H1 (cell line): ENCODE measurements around the gene CCDC127. TPM values are rescaled to one million over a fixed set of nuclear protein-coding genes. Genes with fewer than 3 reads are reported as not detected.

Source experiments
- CTCF ChIA-PET: fragments of 300-600 bp; sonication (Branson Sonifier 250); formaldehyde crosslinking; loops from one replicate; lab custom pipeline; 2021; ENCODE audit not compliant: partially characterized antibody; lab: Charles Lee
- POLR2A ChIA-PET: fragments of 300-600 bp; sonication (Branson Sonifier 250); formaldehyde crosslinking; loops from one replicate; lab custom pipeline; 2021; ENCODE audit warnings: inconsistent platforms; ENCODE audit not compliant: partially characterized antibody; lab: Charles Lee
- DNase-seq, 2 experiments: peaks; one replicate each; pipeline versions ENCODE4 v3.0.0 to v3.0.0-alpha.2; 2010 to 2022; ENCODE audit warnings: low spot score in 2 of 2, low read depth in 1 of 2, mixed read lengths in 1 of 2
- FAIRE-seq: peaks from 2 replicates; lab custom pipeline; 2011; peaks lifted over from hg19 to GRCh38; lab: Jason Lieb, UNC
- H2AFZ ChIP-seq: 2 replicates; pipeline ENCODE4 v1.8.1; 2012; ENCODE audit warnings: low read length, inconsistent platforms
- H2AK5ac ChIP-seq: 2 replicates; pipeline ENCODE4 v1.6.1; 2013; ENCODE audit warnings: low read depth, low read length
- H2BK120ac ChIP-seq: replicated peaks from 2 replicates; pipeline ENCODE3; 2013; ENCODE audit warnings: low read depth, low read length, inconsistent platforms
- H2BK12ac ChIP-seq: 2 replicates; pipeline ENCODE4 v1.6.1; 2013; ENCODE audit warnings: low read depth, low read length
- H2BK15ac ChIP-seq: 2 replicates; pipeline ENCODE4 v1.6.1; 2013; ENCODE audit warnings: low read length
- H2BK20ac ChIP-seq: 2 replicates; pipeline ENCODE4 v1.6.1; 2013; ENCODE audit warnings: low read length
- H2BK5ac ChIP-seq: 2 replicates; pipeline ENCODE4 v1.6.1; 2013; ENCODE audit warnings: low read depth, low read length
- H3K14ac ChIP-seq: 2 replicates; pipeline ENCODE4 v1.6.1; 2013; ENCODE audit warnings: inconsistent platforms; ENCODE audit not compliant: insufficient read length
- H3K18ac ChIP-seq: 2 replicates; pipeline ENCODE4 v1.6.1; 2013; ENCODE audit warnings: low read length; ENCODE audit errors: extremely low read depth
- H3K23ac ChIP-seq: 2 replicates; pipeline ENCODE4 v1.6.1; 2013; ENCODE audit warnings: inconsistent platforms; ENCODE audit not compliant: insufficient read length
- H3K23me2 ChIP-seq: 2 replicates; pipeline ENCODE4 v1.6.1; 2013; ENCODE audit warnings: low read depth, low read length
- H3K27ac ChIP-seq: 2 replicates; pipeline ENCODE4 v1.6.1; 2011; ENCODE audit warnings: low read depth, low read length, inconsistent platforms
- H3K27me3 ChIP-seq, 4 experiments: replicated peaks in 1 of 4; 1 replicate in 1 of 4; 2 replicates in 3 of 4; pipeline versions ENCODE4 v1.6.1 to v1.8.1; 2011 to 2013; ENCODE audit warnings: low read length in 3 of 4, mild to moderate bottlenecking in 3 of 4, inconsistent platforms in 2 of 4, mixed read lengths in 2 of 4, moderate library complexity in 1 of 4; ENCODE audit not compliant: control insufficient read depth in 3 of 4, insufficient read depth in 3 of 4; ENCODE audit errors: extremely low read depth in 1 of 4
- H3K36me3 ChIP-seq, 4 experiments: 2 replicates each; pipeline versions ENCODE4 v1.6.1 to v1.8.1; 2011 to 2013; ENCODE audit warnings: mild to moderate bottlenecking in 4 of 4, low read length in 3 of 4, moderate library complexity in 2 of 4, control low read depth in 1 of 4, inconsistent platforms in 1 of 4; ENCODE audit not compliant: insufficient read depth in 4 of 4, control insufficient read depth in 2 of 4
- H3K4ac ChIP-seq: replicated peaks from 2 replicates; pipeline ENCODE3; 2013; ENCODE audit warnings: low read length, low read depth, mixed read lengths, inconsistent platforms; ENCODE audit not compliant: insufficient read length
- H3K4me1 ChIP-seq, 4 experiments: replicated peaks in 1 of 4; 1 replicate in 1 of 4; 2 replicates in 3 of 4; pipeline versions ENCODE4 v1.6.1 to v1.8.1; 2011 to 2013; ENCODE audit warnings: low read length in 3 of 4, inconsistent platforms in 2 of 4, mixed read lengths in 1 of 4; ENCODE audit not compliant: insufficient read depth in 4 of 4, control insufficient read depth in 3 of 4
- H3K4me2 ChIP-seq, 2 experiments: 2 replicates each; pipeline versions ENCODE4 v1.6.1 to v1.8.1; 2011 to 2013; ENCODE audit warnings: low read depth in 2 of 2, low read length in 2 of 2, control low read depth in 1 of 2, inconsistent platforms in 1 of 2, mild to moderate bottlenecking in 1 of 2; ENCODE audit not compliant: insufficient read depth in 1 of 2
- H3K4me3 ChIP-seq, 4 experiments: fragments of 200-600, 300-600 bp in 1 of 4; sonication (generic), shearing (Covaris generic), sonication (Bioruptor Twin) in 1 of 4; 2 replicates each; pipeline versions ENCODE4 v1.5.1 to v1.8.1; 2011 to 2016; ENCODE audit warnings: low read length in 4 of 4, low read depth in 3 of 4, control low read depth in 2 of 4, inconsistent platforms in 2 of 4, mild to moderate bottlenecking in 2 of 4, mixed read lengths in 1 of 4, moderate library complexity in 1 of 4; ENCODE audit not compliant: insufficient read depth in 2 of 4; ENCODE audit errors: extremely low read depth in 1 of 4
- H3K56ac ChIP-seq: replicated peaks from 2 replicates; pipeline ENCODE3; 2013; ENCODE audit warnings: low read depth, mild to moderate bottlenecking, mixed read lengths, low read length, inconsistent platforms; ENCODE audit not compliant: insufficient read length
- H3K79me1 ChIP-seq: 2 replicates; pipeline ENCODE4 v1.6.1; 2013; ENCODE audit warnings: low read depth, low read length, control low read depth
- H3K79me2 ChIP-seq, 2 experiments: 2 replicates each; pipeline versions ENCODE4 v1.6.1 to v1.8.1; 2012 to 2013; ENCODE audit warnings: low read length in 2 of 2, mild to moderate bottlenecking in 2 of 2, inconsistent platforms in 1 of 2; ENCODE audit not compliant: insufficient read depth in 2 of 2, control insufficient read depth in 1 of 2
- H3K9ac ChIP-seq, 4 experiments: replicated peaks in 1 of 4; 1 replicate in 1 of 4; 2 replicates in 3 of 4; pipeline versions ENCODE4 v1.6.1 to v1.8.1; 2011 to 2013; ENCODE audit warnings: low read depth in 3 of 4, low read length in 3 of 4, control low read depth in 2 of 4, mild to moderate bottlenecking in 2 of 4, moderate library complexity in 2 of 4, inconsistent platforms in 1 of 4; ENCODE audit errors: extremely low read depth in 1 of 4
- H3K9me3 ChIP-seq, 2 experiments: 2 replicates each; pipeline versions ENCODE4 v1.6.1 to v1.8.1; 2012 to 2013; ENCODE audit warnings: mild to moderate bottlenecking in 2 of 2, moderate library complexity in 2 of 2, control low read depth in 1 of 2, inconsistent platforms in 1 of 2, low read depth in 1 of 2, low read length in 1 of 2, mixed read lengths in 1 of 2; ENCODE audit not compliant: insufficient read depth in 2 of 2
- H4K20me1 ChIP-seq, 2 experiments: replicated peaks in 1 of 2; 2 replicates each; pipeline versions ENCODE3 to v1.8.1; 2011 to 2013; ENCODE audit warnings: inconsistent platforms in 2 of 2, low read length in 2 of 2, mild to moderate bottlenecking in 1 of 2; ENCODE audit not compliant: insufficient read depth in 2 of 2, control insufficient read depth in 1 of 2
- H4K5ac ChIP-seq: 2 replicates; pipeline ENCODE4 v1.6.1; 2013; ENCODE audit warnings: low read length, low read depth, mixed read lengths, inconsistent platforms; ENCODE audit not compliant: insufficient read length
- H4K8ac ChIP-seq: 2 replicates; pipeline ENCODE4 v1.8.0; 2013; ENCODE audit warnings: mild to moderate bottlenecking, moderate library complexity, low read length, inconsistent platforms; ENCODE audit not compliant: insufficient read depth; ENCODE audit errors: extremely low read depth
- H4K91ac ChIP-seq: replicated peaks from 2 replicates; pipeline ENCODE3; 2013; ENCODE audit warnings: low read length, mixed read lengths, inconsistent platforms; ENCODE audit not compliant: insufficient read length
- CREB1 ChIP-seq: IDR thresholded peaks from 2 replicates; pipeline ENCODE4 v1.6.1; 2012; ENCODE audit warnings: inconsistent platforms
- EP300 ChIP-seq, 2 experiments: IDR thresholded peaks; 1 replicate in 1 of 2; 2 replicates in 1 of 2; pipeline ENCODE4 v1.6.1; 2011 to 2012; ENCODE audit warnings: low read depth in 2 of 2, low read length in 2 of 2, mild to moderate bottlenecking in 2 of 2, borderline replicate concordance in 1 of 2, inconsistent platforms in 1 of 2, moderate library complexity in 1 of 2
- JUN ChIP-seq: IDR thresholded peaks from 2 replicates; pipeline ENCODE4 v1.6.1; 2011; ENCODE audit warnings: low read depth, mild to moderate bottlenecking, improper control_type of control experiment, low read length
- RAD21 ChIP-seq, 2 experiments: IDR thresholded peaks in 1 of 2; conservative IDR thresholded peaks in 1 of 2; 2 replicates each; pipeline ENCODE4 v1.6.1; 2011; ENCODE audit warnings: low read depth in 2 of 2, low read length in 2 of 2, improper control_type of control experiment in 1 of 2, inconsistent platforms in 1 of 2, mild to moderate bottlenecking in 1 of 2, moderate library complexity in 1 of 2
- SIX5 ChIP-seq: IDR thresholded peaks from 2 replicates; pipeline ENCODE4 v1.6.1; 2011; ENCODE audit warnings: mild to moderate bottlenecking, low read depth, low read length
- WGBS, 2 experiments: shearing (Covaris generic) in 1 of 2; methylation state at CpG; one replicate each; pipeline versions ENCODE4 v1.1.6 to v1.1.7; 2013 to 2015; ENCODE audit warnings: low lambda C conversion rate in 2 of 2, mixed read lengths in 2 of 2, inconsistent platforms in 1 of 2, low coverage in 1 of 2, missing lambda C conversion rate in 1 of 2; ENCODE audit not compliant: insufficient replicate concordance in 2 of 2, insufficient coverage in 1 of 2, insufficient read length in 1 of 2; ENCODE audit errors: extremely low coverage in 1 of 2, missing lambda C conversion rate in 1 of 2; 5-methylcytosine and 5-hydroxymethylcytosine counted together
- polyA plus RNA-seq, 7 experiments: library from polyadenylated mRNA; depleted of rRNA in 3 of 7; stranded (reverse) in 5 of 7; unstranded in 2 of 7; fragments of >200 nt in 5 of 7; fragments of 200-250 nt in 2 of 7; gene quantifications; 1 replicate in 5 of 7; 2 replicates in 1 of 7; 4 replicates in 1 of 7; pipeline versions ENCODE4 v1.2.1 to v1.2.3, GENCODE V29; 2011 to 2013; ENCODE audit warnings: missing spikeins in 2 of 7, mixed read lengths in 2 of 7
- total RNA-seq: library from RNA; stranded (reverse); fragmentation: NEBNext Ultra II Directional; extraction: Animal tissue kit (Norgen Biotek cat#: 25700); gene quantifications from 2 replicates; pipeline ENCODE4 v1.2.1, GENCODE V29; 2021
- TF ChIP-seq, protein P1 (sequence below), 3 experiments: IDR thresholded peaks; 1 replicate in 2 of 3; 2 replicates in 1 of 3; pipeline versions ENCODE4 v1.5.1 to v1.6.1; 2011; ENCODE audit warnings: low read length in 3 of 3, mild to moderate bottlenecking in 3 of 3, inconsistent platforms in 2 of 3, low read depth in 1 of 3, moderate library complexity in 1 of 3; ENCODE audit not compliant: insufficient read depth in 1 of 3; ENCODE audit errors: control extremely low read depth in 1 of 3

CCDC127 gene
- total and polyA plus RNA-seq, 2 of the 8 experiments (the other 6 are each of a cell fraction or from before 2014, with no cell fraction given), result 2.9 to 8.0 TPM

DNA sequence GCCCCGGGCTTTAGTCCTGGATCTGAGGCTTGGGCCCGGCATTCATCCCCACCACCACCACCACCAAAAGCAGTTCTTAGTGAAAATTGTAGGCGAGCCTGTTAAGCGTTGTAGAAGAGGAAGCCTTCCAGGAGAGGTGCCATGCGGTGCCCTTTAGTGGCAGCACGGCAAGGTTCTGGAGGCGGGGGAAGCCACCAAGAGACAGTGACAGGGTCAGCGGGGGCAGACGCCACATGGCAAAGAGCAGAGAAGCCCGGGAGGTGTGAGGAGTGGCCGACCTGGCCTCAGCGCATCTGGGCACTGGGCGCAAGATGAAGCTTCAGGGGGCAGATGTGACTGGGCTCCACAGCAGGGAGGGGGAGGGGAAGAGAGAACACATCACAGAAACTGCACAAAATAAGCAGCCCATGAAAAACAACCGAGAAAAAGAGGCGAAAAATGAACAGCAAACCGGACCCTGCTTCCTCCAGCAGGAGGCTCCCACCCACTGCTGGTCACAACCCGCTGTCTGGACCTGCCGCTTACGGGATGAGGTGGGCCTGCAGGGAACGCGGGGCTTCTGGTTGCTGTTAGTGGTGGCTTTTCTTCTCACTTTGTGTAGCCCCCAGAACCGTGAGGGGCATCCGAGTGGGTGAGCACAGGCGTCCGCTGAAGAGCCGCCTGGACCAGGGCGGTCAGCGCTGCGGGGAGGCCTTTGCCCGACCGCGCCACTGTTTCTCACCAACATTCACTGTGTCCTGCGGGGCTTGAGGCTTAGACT, 22.4 kb downstream of the CCDC127 start:
- no peak overlapping the region for H2BK12ac ChIP-seq
- H4K20me1 ChIP-seq, result peaks cover 3 to 6% of the 10 kb centered on the region in 2 experiments
- H3K23me2 ChIP-seq, result no peaks in the 10 kb centered on the region
- no peak overlapping the region for H4K8ac ChIP-seq
- no peaks in the 10 kb centered on the region for H3K79me2 ChIP-seq
- no peak overlapping the region for H2AFZ ChIP-seq
- no peaks in the 10 kb centered on the region for H3K79me1 ChIP-seq
- no peak overlapping the region for H3K14ac ChIP-seq
- no peak overlapping the region for H3K4me3 ChIP-seq
- POLR2A ChIA-PET, result interaction anchor here (1.0 to 1.6 kb wide), 2 partner anchors 8 to 23 kb away, joined by 4 to 5 read pairs; partner anchors contain the start of genes CCDC127 and SDHA
- H3K4me2 ChIP-seq, result no peak overlapping the region
- no peak overlapping the region for H2BK5ac ChIP-seq
- no peak for TF ChIP-seq JUN
- TF ChIP-seq RAD21 (IDR thresholded peaks at IDR 0.05 in 1 of 2, conservative IDR thresholded peaks at IDR 0.05 in 1 of 2; ENCODE audit: low read depth in 2 of 2, low read length in 2 of 2), result peak; percentile 57 to 63
- no peak for TF ChIP-seq EP300 (IDR thresholded peaks at IDR 0.05; ENCODE audit: borderline replicate concordance in 1 of 2, low read depth in 2 of 2, low read length in 2 of 2)
- TF ChIP-seq, protein P1, sequence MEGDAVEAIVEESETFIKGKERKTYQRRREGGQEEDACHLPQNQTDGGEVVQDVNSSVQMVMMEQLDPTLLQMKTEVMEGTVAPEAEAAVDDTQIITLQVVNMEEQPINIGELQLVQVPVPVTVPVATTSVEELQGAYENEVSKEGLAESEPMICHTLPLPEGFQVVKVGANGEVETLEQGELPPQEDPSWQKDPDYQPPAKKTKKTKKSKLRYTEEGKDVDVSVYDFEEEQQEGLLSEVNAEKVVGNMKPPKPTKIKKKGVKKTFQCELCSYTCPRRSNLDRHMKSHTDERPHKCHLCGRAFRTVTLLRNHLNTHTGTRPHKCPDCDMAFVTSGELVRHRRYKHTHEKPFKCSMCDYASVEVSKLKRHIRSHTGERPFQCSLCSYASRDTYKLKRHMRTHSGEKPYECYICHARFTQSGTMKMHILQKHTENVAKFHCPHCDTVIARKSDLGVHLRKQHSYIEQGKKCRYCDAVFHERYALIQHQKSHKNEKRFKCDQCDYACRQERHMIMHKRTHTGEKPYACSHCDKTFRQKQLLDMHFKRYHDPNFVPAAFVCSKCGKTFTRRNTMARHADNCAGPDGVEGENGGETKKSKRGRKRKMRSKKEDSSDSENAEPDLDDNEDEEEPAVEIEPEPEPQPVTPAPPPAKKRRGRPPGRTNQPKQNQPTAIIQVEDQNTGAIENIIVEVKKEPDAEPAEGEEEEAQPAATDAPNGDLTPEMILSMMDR (IDR thresholded peaks at IDR 0.05; ENCODE audit: control extremely low read depth in 1 of 3, insufficient read depth in 1 of 3, low read depth in 1 of 3, low read length in 3 of 3), result peak in 2 of 3 experiments; percentile 49 to 51; a peak in 3 of 4 replicates
- no peak for TF ChIP-seq CREB1
- TF ChIP-seq SIX5, result no peak
- TF ChIP-seq, all 59 proteins: peak for 2
- H3K27ac ChIP-seq, result no peak overlapping the region; the same call in 1 of the 2 replicates
- H2AK5ac ChIP-seq, result no peak overlapping the region
- no peak overlapping the region for H3K9ac ChIP-seq
- no peak overlapping the region for H2BK15ac ChIP-seq
- no peaks in the 10 kb centered on the region for H3K9me3 ChIP-seq
- no peak overlapping the region for H3K4ac ChIP-seq
- no peak overlapping the region for H2BK120ac ChIP-seq
- no peak overlapping the region for H3K56ac ChIP-seq
- H3K4me1 ChIP-seq, result no peaks in the 10 kb centered on the region
- H3K18ac ChIP-seq, result no peak overlapping the region
- WGBS, 2 experiments, result 86% methylated on average over 32 of the region's 33 CpGs; no CpG with 5 or more reads in 1 of the 2 experiments
- DNase-seq, result no peak
- no peaks in the 10 kb centered on the region for H3K36me3 ChIP-seq
- H2BK20ac ChIP-seq, result no peak overlapping the region
- H4K5ac ChIP-seq, result no peak overlapping the region
- CTCF ChIA-PET, result interaction anchor here (1.0 to 1.5 kb wide), 2 partner anchors 17 to 24 kb away, joined by 3 to 4 read pairs; no protein-coding TSS in a partner anchor
- FAIRE-seq, result no peak
- H3K27me3 ChIP-seq, result no peaks in the 10 kb centered on the region
- H3K23ac ChIP-seq, result no peak overlapping the region
- no peak overlapping the region for H4K91ac ChIP-seq
